Neuronal stem cell (in vitro differentiated cells): Measurements from ENCODE around the gene TRUB1.

Source experiments
- DNase-seq: peaks from one replicate; pipeline ENCODE4 v3.0.0-alpha.2; 2013; ENCODE audit warnings: low spot score
- H2AFZ ChIP-seq: one replicate; pipeline ENCODE4 v1.6.1; 2013; ENCODE audit warnings: mild to moderate bottlenecking, low read length, inconsistent platforms
- H2AK5ac ChIP-seq: 2 replicates; pipeline ENCODE4 v1.6.1; 2013; ENCODE audit warnings: low read depth, mild to moderate bottlenecking, inconsistent platforms, low read length, moderate library complexity, mixed read lengths
- H2BK120ac ChIP-seq: 2 replicates; pipeline ENCODE4 v1.6.1; 2013; ENCODE audit warnings: low read depth, mild to moderate bottlenecking, inconsistent platforms, low read length, moderate library complexity, mixed read lengths
- H2BK12ac ChIP-seq: one replicate; pipeline ENCODE4 v1.6.1; 2013; ENCODE audit warnings: low read length, inconsistent platforms
- H2BK15ac ChIP-seq: 2 replicates; pipeline ENCODE4 v1.6.1; 2013; ENCODE audit warnings: mild to moderate bottlenecking, low read length, inconsistent platforms, mixed read lengths
- H2BK5ac ChIP-seq: one replicate; pipeline ENCODE4 v1.6.1; 2013; ENCODE audit warnings: inconsistent platforms, mild to moderate bottlenecking, low read length, moderate library complexity
- H3K14ac ChIP-seq: one replicate; pipeline ENCODE4 v1.6.1; 2013; ENCODE audit warnings: low read length, inconsistent platforms
- H3K18ac ChIP-seq: 2 replicates; pipeline ENCODE4 v1.6.1; 2013; ENCODE audit warnings: low read length, inconsistent platforms
- H3K23ac ChIP-seq: 2 replicates; pipeline ENCODE4 v1.6.1; 2013; ENCODE audit warnings: low read depth, mild to moderate bottlenecking, mixed read lengths, low read length, inconsistent platforms; ENCODE audit not compliant: poor library complexity
- H3K27ac ChIP-seq: replicated peaks from 3 replicates; pipeline ENCODE4 v1.5.1; 2013; ENCODE audit warnings: low read length, inconsistent platforms
- H3K27me3 ChIP-seq, 3 experiments: 2 replicates each; pipeline ENCODE4 v1.6.1; 2013; ENCODE audit warnings: low read length in 3 of 3, mild to moderate bottlenecking in 2 of 3, inconsistent platforms in 1 of 3, low read depth in 1 of 3, mixed read lengths in 1 of 3, moderate library complexity in 1 of 3; ENCODE audit not compliant: control insufficient read depth in 3 of 3, insufficient read depth in 3 of 3
- H3K36me3 ChIP-seq, 2 donors: replicated peaks in 1 of 2; 2 replicates each; pipeline ENCODE4 v1.6.1; 2013; ENCODE audit warnings: low read length in 2 of 2; ENCODE audit not compliant: control insufficient read depth in 2 of 2, insufficient read depth in 2 of 2
- H3K4ac ChIP-seq: 2 replicates; pipeline ENCODE4 v1.6.1; 2013; ENCODE audit warnings: inconsistent platforms, mild to moderate bottlenecking, low read length, moderate library complexity
- H3K4me1 ChIP-seq, 2 donors: 1 replicate in 1 of 2; 2 replicates in 1 of 2; pipeline ENCODE4 v1.6.1; 2013; ENCODE audit warnings: low read length in 2 of 2, low read depth in 1 of 2; ENCODE audit not compliant: control insufficient read depth in 2 of 2, insufficient read depth in 1 of 2
- H3K4me2 ChIP-seq: one replicate; pipeline ENCODE4 v1.6.1; 2013; ENCODE audit warnings: mild to moderate bottlenecking, low read length, inconsistent platforms; ENCODE audit not compliant: insufficient read depth, poor library complexity, severe bottlenecking
- H3K4me3 ChIP-seq, 2 donors: 2 replicates each; pipeline ENCODE4 v1.5.1; 2013; ENCODE audit warnings: low read length in 2 of 2, mild to moderate bottlenecking in 2 of 2, inconsistent platforms in 1 of 2, moderate library complexity in 1 of 2
- H3K79me1 ChIP-seq: one replicate; pipeline ENCODE4 v1.6.1; 2013; ENCODE audit warnings: low read depth, mild to moderate bottlenecking, inconsistent platforms, low read length, moderate library complexity
- H3K9ac ChIP-seq: one replicate; pipeline ENCODE4 v1.6.1; 2013; ENCODE audit warnings: mild to moderate bottlenecking, low read depth, low read length, inconsistent platforms; ENCODE audit not compliant: poor library complexity
- H3K9me3 ChIP-seq, 2 donors: replicated peaks in 1 of 2; 2 replicates each; pipeline versions ENCODE3 to v1.6.1; 2013; ENCODE audit warnings: low read length in 2 of 2, mild to moderate bottlenecking in 2 of 2, inconsistent platforms in 1 of 2, low read depth in 1 of 2, mixed read lengths in 1 of 2, moderate library complexity in 1 of 2; ENCODE audit not compliant: control insufficient read depth in 2 of 2, insufficient read depth in 1 of 2
- H4K8ac ChIP-seq: one replicate; pipeline ENCODE4 v1.6.1; 2013; ENCODE audit warnings: low read depth, mild to moderate bottlenecking, inconsistent platforms, low read length, moderate library complexity
- H4K91ac ChIP-seq: one replicate; pipeline ENCODE4 v1.6.1; 2013; ENCODE audit warnings: low read length, low read depth, mild to moderate bottlenecking, inconsistent platforms; ENCODE audit not compliant: poor library complexity
- WGBS, 2 donors: extraction: QIAGEN DNeasy Blood & Tissue Kit; methylation state at CpG; one replicate each; pipeline ENCODE4 v1.1.7; 2013; ENCODE audit warnings: missing lambda C conversion rate in 2 of 2, mixed read lengths in 1 of 2; ENCODE audit not compliant: insufficient read length in 2 of 2, insufficient replicate concordance in 1 of 2; ENCODE audit errors: extremely low coverage in 2 of 2; 5-methylcytosine and 5-hydroxymethylcytosine counted together

The TRUB1 gene

GRCh38 chr10:114943000-114943399 is 5.0 kb downstream of the TRUB1 start:
- Histone ChIP-seq H3K14ac (no peak overlapping the region), H2AFZ (no peak overlapping the region), H2BK120ac (no peak overlapping the region), H3K9me3 (no peaks in the 10 kb centered on the region), H3K79me1 (peaks cover 4% of the 10 kb centered on the region), H3K27me3 (no peaks in the 10 kb centered on the region), H2BK5ac (no peak overlapping the region), H3K4me2 (no peak overlapping the region), H2BK12ac (no peak overlapping the region), H4K91ac (no peak overlapping the region), H2AK5ac (no peak overlapping the region), H3K4ac (no peak overlapping the region), H3K23ac (no peak overlapping the region), H3K36me3 (peaks cover 12 to 76% of the 10 kb centered on the region in 2 donors), H2BK15ac (no peak overlapping the region), H3K4me1 (peaks cover 0 to 3% of the 10 kb centered on the region in 2 donors), H3K18ac (no peak overlapping the region), H3K4me3 (no peak overlapping the region), H3K9ac (no peak overlapping the region), H4K8ac (no peak overlapping the region), H3K27ac (no peak overlapping the region)
- no peak for DNase-seq
- WGBS, 2 donors, result no CpG with 5 or more reads among the region's 5 CpGs

GRCh38 chr10:114953047-114953446 is 15.1 kb downstream of the TRUB1 start:
- Histone ChIP-seq H3K18ac (no peak overlapping the region), H2BK15ac (no peak overlapping the region), H2AK5ac (no peak overlapping the region), H2BK120ac (no peak overlapping the region), H3K9ac (no peak overlapping the region), H3K14ac (no peak overlapping the region), H3K79me1 (peaks cover 4% of the 10 kb centered on the region), H2BK12ac (no peak overlapping the region), H3K4me3 (no peak overlapping the region), H3K4ac (no peak overlapping the region), H3K4me2 (no peak overlapping the region), H2BK5ac (no peak overlapping the region), H4K8ac (no peak overlapping the region), H3K27me3 (no peaks in the 10 kb centered on the region), H3K23ac (no peak overlapping the region), H4K91ac (no peak overlapping the region), H3K36me3 (peaks cover 4 to 62% of the 10 kb centered on the region in 2 donors), H3K9me3 (no peaks in the 10 kb centered on the region), H3K4me1 (no peaks in the 10 kb centered on the region), H2AFZ (no peak overlapping the region), H3K27ac (no peak overlapping the region)
- no CpG with 5 or more reads among the region's 4 CpGs for WGBS, 2 donors
- no peak for DNase-seq

- Histone ChIP-seq H3K27me3 (no peaks in the 10 kb centered on the region), H3K79me1 (peaks cover 2% of the 10 kb centered on the region), H3K9me3 (peaks cover 0 to under 1% of the 10 kb centered on the region in 2 donors), H2AFZ (no peak overlapping the region), H3K4me2 (no peak overlapping the region), H3K4me3 (no peak overlapping the region), H2BK5ac (no peak overlapping the region), H3K27ac (no peak overlapping the region), H2AK5ac (no peak overlapping the region), H2BK120ac (no peak overlapping the region), H2BK12ac (no peak overlapping the region), H3K9ac (no peak overlapping the region), H2BK15ac (no peak overlapping the region), H3K23ac (no peak overlapping the region), H3K18ac (no peak overlapping the region), H3K4ac (no peak overlapping the region), H3K36me3 (peaks cover 2 to 59% of the 10 kb centered on the region in 2 donors), H4K91ac (no peak overlapping the region), H4K8ac (no peak overlapping the region), H3K4me1 (no peaks in the 10 kb centered on the region), H3K14ac (no peak overlapping the region)
- DNase-seq, result no peak
- no CpG with 5 or more reads among the region's 4 CpGs for WGBS, 2 donors
Observed at GRCh38 chr10:114955984-114956383, 18.0 kb downstream of the TRUB1 start.

GRCh38 chr10:114956466-114956865 is 18.5 kb downstream of the TRUB1 start:
- no peak overlapping the region for H3K4me3 ChIP-seq
- H2BK15ac ChIP-seq, result no peak overlapping the region
- no peaks in the 10 kb centered on the region for H3K4me1 ChIP-seq
- no peak for DNase-seq
- H3K9me3 ChIP-seq, result peaks cover 0 to 3% of the 10 kb centered on the region in 2 donors
- peaks cover 2 to 59% of the 10 kb centered on the region in 2 donors for H3K36me3 ChIP-seq
- no peak overlapping the region for H3K18ac ChIP-seq
- no peak overlapping the region for H3K4ac ChIP-seq
- H3K4me2 ChIP-seq, result no peak overlapping the region
- WGBS, 2 donors, result no CpG with 5 or more reads among the region's 2 CpGs
- H3K79me1 ChIP-seq, result peaks cover 2% of the 10 kb centered on the region
- no peak overlapping the region for H2BK5ac ChIP-seq
- H3K27me3 ChIP-seq, result no peaks in the 10 kb centered on the region
- H2BK120ac ChIP-seq, result no peak overlapping the region
- no peak overlapping the region for H3K14ac ChIP-seq
- no peak overlapping the region for H2AK5ac ChIP-seq
- no peak overlapping the region for H2BK12ac ChIP-seq
- H4K8ac ChIP-seq, result no peak overlapping the region
- no peak overlapping the region for H3K23ac ChIP-seq
- H3K9ac ChIP-seq, result no peak overlapping the region
- no peak overlapping the region for H4K91ac ChIP-seq
- H3K27ac ChIP-seq, result no peak overlapping the region
- H2AFZ ChIP-seq, result no peak overlapping the region
